ENCODE data around the gene SLC2A14. TPM values are rescaled to one million over a fixed set of nuclear protein-coding genes. Genes with fewer than 3 reads are reported as not detected.

The SLC2A14 gene
- total and polyA plus RNA-seq, 2 donors from 2014 or later: not detected

- Histone ChIP-seq H3K4me1 (ENCODE audit: control insufficient read depth in 2 of 3, insufficient read depth in 2 of 3, low read depth in 1 of 3, low read length in 3 of 3) (no peaks in the 10 kb centered on the region), H3K9ac (ENCODE audit: low read length in 3 of 3) (no peak overlapping the region), H3K27me3 (ENCODE audit: control insufficient read depth, insufficient read depth, low read length) (no peaks in the 10 kb centered on the region), H3K9me3 (ENCODE audit: control insufficient read depth in 2 of 3, insufficient read depth in 1 of 3, low read length in 3 of 3) (no peaks in the 10 kb centered on the region), H3K4me3 (ENCODE audit: low read length in 3 of 3) (no peak overlapping the region), H3K27ac (ENCODE audit: low read depth in 2 of 2, low read length in 2 of 2) (no peak overlapping the region), H3K36me3 (ENCODE audit: control insufficient read depth in 2 of 3, insufficient read depth in 3 of 3, low read length in 3 of 3) (no peaks in the 10 kb centered on the region)
- DNase-seq (no peak), FAIRE-seq (no peak)
- TF ChIP-seq CTCF (IDR thresholded peaks at IDR 0.05; ENCODE audit: borderline replicate concordance, extremely low read depth, insufficient read depth): no peak
- intact Hi-C loops (cut with DNase I): no loop called here
These were observed 35.3 kb downstream of the SLC2A14 start for GRCh38 chr12:7837366-7837765.

- H3K9ac ChIP-seq (ENCODE audit: low read length in 3 of 3): no peak overlapping the region
- FAIRE-seq: no peak
- intact Hi-C loops (cut with DNase I): no loop called here
- H3K9me3 ChIP-seq (ENCODE audit: control insufficient read depth in 2 of 3, insufficient read depth in 1 of 3, low read length in 3 of 3): no peaks in the 10 kb centered on the region
- no peak overlapping the region for H3K27ac ChIP-seq (ENCODE audit: low read depth in 2 of 2, low read length in 2 of 2)
- no peaks in the 10 kb centered on the region for H3K36me3 ChIP-seq (ENCODE audit: control insufficient read depth in 2 of 3, insufficient read depth in 3 of 3, low read length in 3 of 3)
- no peaks in the 10 kb centered on the region for H3K4me1 ChIP-seq (ENCODE audit: control insufficient read depth in 2 of 3, insufficient read depth in 2 of 3, low read depth in 1 of 3, low read length in 3 of 3)
- no peak overlapping the region for H3K4me3 ChIP-seq (ENCODE audit: low read length in 3 of 3)
- no peaks in the 10 kb centered on the region for H3K27me3 ChIP-seq (ENCODE audit: control insufficient read depth, insufficient read depth, low read length)
- no peak for DNase-seq
- no peak for TF ChIP-seq CTCF (IDR thresholded peaks at IDR 0.05; ENCODE audit: borderline replicate concordance, extremely low read depth, insufficient read depth)
These were observed 36.9 kb downstream of the SLC2A14 start for GRCh38 chr12:7835766-7836165.

- H3K36me3 ChIP-seq (ENCODE audit: control insufficient read depth in 2 of 3, insufficient read depth in 3 of 3, low read length in 3 of 3): no peaks in the 10 kb centered on the region
- DNase-seq (no peak), FAIRE-seq (no peak)
- H3K9ac ChIP-seq (ENCODE audit: low read length in 3 of 3): no peak overlapping the region
- no peak for TF ChIP-seq CTCF (IDR thresholded peaks at IDR 0.05; ENCODE audit: borderline replicate concordance, extremely low read depth, insufficient read depth)
- no peak overlapping the region for H3K27ac ChIP-seq (ENCODE audit: low read depth in 2 of 2, low read length in 2 of 2)
- no peaks in the 10 kb centered on the region for H3K9me3 ChIP-seq (ENCODE audit: control insufficient read depth in 2 of 3, insufficient read depth in 1 of 3, low read length in 3 of 3)
- no peaks in the 10 kb centered on the region for H3K4me1 ChIP-seq (ENCODE audit: control insufficient read depth in 2 of 3, insufficient read depth in 2 of 3, low read depth in 1 of 3, low read length in 3 of 3)
- H3K27me3 ChIP-seq (ENCODE audit: control insufficient read depth, insufficient read depth, low read length): no peaks in the 10 kb centered on the region
- intact Hi-C loops (cut with DNase I): no loop called here
- H3K4me3 ChIP-seq (ENCODE audit: low read length in 3 of 3): no peak overlapping the region
These were observed 37.6 kb downstream of the SLC2A14 start for GRCh38 chr12:7835116-7835515.

- DNase-seq: no peak
- FAIRE-seq: no peak
- Histone ChIP-seq H3K27me3 (ENCODE audit: control insufficient read depth, insufficient read depth, low read length) (no peaks in the 10 kb centered on the region), H3K36me3 (ENCODE audit: control insufficient read depth in 2 of 3, insufficient read depth in 3 of 3, low read length in 3 of 3) (no peaks in the 10 kb centered on the region), H3K4me1 (ENCODE audit: control insufficient read depth in 2 of 3, insufficient read depth in 2 of 3, low read depth in 1 of 3, low read length in 3 of 3) (no peaks in the 10 kb centered on the region), H3K9ac (ENCODE audit: low read length in 3 of 3) (no peak overlapping the region), H3K4me3 (ENCODE audit: low read length in 3 of 3) (no peak overlapping the region), H3K27ac (ENCODE audit: low read depth in 2 of 2, low read length in 2 of 2) (no peak overlapping the region), H3K9me3 (ENCODE audit: control insufficient read depth in 2 of 3, insufficient read depth in 1 of 3, low read length in 3 of 3) (no peaks in the 10 kb centered on the region)
- intact Hi-C loops (cut with DNase I): no loop called here
- no peak for TF ChIP-seq CTCF (IDR thresholded peaks at IDR 0.05; ENCODE audit: borderline replicate concordance, extremely low read depth, insufficient read depth)
These were observed 38.0 kb downstream of the SLC2A14 start for GRCh38 chr12:7834701-7835100.
